Activated CD4-positive, CD25-positive, alpha-beta regulatory T cell treated with anti-CD3 and anti-CD28 coated beads, Interleukin-2, amount 50 U/mL, for 24 hours (primary cell): ENCODE data around the gene ADCY5.

ENCODE experiments used
- ATAC-seq, 2 donors: fragments of 150-1000 bp; cut with Tn5 transposase; one replicate each; pipeline ENCODE4 v1.10.0; 2021; ENCODE audit warnings: mild to moderate bottlenecking in 1 of 2, moderate library complexity in 1 of 2

The ADCY5 gene

DNA sequence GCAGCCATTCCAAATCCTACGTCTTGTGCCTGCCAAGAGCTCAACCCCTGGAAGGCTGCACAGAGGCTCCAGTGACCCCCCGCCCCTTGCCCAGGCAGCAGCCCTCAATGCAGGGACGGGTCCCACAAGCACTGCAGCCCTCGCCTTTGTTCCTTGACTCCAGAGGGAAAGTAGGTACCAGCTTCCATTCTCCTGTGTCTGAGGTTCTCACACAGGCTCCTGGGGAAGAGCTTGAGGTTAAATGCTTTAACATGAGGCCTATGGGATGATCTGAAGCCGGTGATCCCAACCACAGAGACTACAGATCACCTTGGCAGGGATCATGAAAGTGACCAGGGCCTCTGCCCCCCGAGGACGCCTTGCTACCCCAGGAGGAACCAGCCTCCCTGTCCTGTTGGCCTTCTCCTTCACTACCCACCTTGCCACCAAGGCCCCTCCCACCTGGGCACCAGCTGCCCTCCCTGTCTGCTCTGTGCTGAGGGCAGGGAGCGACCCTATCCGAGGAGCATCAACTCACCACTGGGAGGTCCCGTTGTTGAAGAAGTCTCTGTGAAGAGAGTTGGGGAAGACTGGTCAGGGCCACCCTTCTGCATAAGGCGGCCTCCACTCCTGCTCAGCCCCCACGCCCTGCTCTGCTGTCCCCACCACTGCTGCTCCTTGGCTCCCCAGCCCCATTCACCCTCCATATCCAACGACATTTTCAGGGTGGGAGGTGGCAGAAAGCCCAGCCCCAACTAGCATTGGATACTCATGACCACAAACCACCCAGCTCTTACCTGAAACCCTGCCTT is 151.9 kb downstream of the ADCY5 start:
- ATAC-seq, result no peak

DNA sequence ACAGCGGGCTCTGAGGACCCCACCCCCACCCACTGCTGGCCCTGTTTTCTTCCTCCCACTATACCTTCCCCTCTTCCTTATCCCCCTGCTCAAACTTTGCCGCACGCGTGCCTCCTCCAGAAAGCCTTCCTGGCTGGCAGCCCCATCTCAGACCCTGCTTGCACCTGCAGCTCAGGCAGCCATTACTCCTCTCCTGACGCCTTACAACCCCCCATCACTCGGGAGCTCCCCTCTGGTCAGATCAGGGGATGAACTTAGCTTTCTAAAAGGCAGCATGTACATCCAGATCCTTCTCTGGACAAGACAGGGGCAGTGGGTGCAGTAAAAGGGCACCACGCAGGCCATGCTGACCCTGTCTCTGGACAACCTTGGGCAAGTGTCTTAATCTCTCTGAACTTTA is 152.6 kb downstream of the ADCY5 start:
- no peak for ATAC-seq

- no peak for ATAC-seq
Measured at GRCh38 chr3:123295901-123296250, 153.0 kb downstream of the ADCY5 start.

DNA sequence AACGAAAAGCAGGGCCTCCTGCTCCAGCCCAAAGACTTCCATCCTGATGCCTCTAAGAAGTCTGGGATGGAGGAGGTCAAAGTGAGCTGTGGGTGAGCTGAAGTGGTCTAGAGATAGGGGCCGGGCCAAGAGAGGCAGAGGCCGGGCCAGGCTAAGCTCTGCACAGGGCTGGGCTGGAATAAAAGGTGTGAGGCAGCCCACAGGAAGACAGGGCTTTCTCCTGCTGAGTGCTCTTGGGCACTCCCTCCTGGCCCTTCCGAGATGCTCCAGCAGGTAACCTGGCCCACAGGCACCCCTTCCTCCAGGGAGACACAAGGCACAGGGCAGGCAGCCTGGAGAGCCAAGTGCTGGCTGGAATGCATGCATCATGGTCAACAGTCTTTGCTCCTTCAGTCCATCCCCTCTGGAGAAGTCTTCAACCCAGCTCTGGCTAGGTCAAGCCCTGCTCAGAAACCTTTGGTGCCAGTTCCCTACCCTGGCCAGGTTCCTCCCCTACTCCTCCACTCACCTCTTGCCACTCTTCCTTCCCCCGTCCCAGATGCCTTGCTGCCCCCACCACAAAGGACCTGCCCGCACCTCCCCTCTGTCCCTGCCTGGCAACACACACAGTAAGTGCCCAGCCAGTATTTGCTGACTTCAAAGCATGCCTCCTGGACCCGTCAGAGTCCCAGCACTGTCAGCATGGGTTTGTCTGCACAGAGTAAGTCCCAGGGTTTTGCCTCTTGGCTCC is 153.6 kb downstream of the ADCY5 start:
- peak in 1 of 2 donors; percentile 10 for ATAC-seq

DNA sequence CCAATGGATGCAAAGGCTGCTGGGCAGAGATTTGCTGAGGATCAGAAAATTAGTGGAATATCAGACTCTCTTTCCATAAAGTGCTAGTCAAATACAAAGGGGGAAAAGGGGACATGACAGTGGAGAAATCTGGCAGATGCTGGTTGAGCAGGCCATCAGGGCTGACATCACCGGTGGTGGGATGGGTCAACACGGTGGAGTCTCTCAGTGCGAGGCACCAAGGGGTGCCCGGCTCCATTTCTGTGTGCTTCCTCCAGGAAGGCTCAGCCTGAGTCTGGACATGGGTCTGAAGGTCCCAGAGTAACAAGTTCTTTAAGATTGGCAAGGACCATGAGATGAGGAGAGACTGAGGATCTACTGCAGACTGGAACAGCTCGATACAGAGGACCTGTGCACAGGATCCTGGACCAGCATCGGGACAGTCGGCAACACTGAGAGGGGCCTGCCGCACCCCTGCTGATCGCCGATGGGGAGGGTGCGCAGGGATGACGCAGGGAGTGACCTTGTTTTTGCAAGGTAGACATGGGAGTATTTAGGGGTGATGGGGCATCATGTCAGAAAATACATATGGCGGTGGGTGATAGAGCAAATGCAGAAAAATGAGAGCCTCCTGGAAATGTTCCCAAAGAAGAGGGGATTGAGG is 154.5 kb downstream of the ADCY5 start:
- no peak for ATAC-seq

GRCh38 chr3:123292321-123293310 is 156.3 kb downstream of the ADCY5 start:
- ATAC-seq, result no peak

DNA sequence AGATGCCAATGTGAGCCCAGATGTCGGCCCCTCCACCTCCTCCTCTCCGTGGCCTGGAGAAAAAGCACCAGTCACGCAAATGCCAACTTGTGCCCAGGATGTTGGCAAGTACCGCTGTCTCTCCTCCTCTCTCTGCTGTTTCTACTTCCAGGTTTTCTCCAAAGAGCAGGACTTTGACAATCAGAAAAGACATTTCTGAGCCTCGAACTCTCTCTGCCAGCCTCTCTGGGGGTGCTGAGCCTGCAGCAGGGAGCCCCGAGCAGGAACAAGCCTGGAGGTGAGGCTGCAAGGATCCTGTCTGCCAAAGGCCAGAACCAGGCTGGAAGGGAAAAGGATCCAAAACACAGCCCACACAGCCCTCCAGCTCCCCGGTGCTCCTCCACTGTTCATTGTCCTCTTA is 157.5 kb downstream of the ADCY5 start:
- ATAC-seq, result no peak

GRCh38 chr3:123290962-123291361 is 157.9 kb downstream of the ADCY5 start:
- ATAC-seq, result no peak

DNA sequence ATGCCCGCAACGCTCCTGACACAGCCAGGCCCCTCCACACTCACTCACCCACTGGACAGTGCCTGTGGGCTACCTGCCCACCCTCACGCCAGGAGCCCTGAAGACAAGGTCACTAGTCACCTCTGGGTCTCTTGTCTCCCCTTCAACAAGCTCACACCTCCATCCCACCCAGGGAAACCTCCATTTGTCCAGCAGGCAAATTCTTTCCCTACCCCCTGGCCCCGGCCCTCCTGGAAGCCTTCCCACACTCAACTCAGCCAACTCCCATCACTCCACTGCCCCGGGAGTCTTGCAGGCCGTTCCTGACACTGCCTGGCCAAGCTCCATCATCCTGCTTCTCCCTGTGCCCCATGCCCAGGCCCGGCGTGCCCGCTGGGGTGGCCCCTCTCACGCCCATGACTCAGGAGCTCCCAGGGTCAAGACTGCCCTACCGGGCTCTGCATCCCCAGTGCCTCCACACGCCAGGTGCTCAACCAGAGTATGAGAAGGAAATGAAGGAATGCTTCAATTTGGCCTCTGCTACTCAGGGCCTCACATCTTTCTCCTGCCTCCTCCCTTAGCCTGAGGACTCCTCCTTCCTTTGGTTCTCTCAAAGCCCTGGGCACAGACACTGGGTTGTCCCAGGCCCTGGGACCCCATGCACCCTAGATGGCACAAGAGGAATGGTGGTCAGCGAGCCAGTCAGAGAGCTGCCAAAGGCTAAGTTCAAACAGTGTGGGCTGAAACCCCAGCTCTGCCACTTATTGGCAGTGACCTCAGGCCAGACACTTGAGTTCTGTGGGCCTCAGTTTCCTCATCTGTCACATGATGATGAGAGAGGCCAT is 158.6 kb downstream of the ADCY5 start:
- ATAC-seq, result no peak

GRCh38 chr3:123289391-123290106 is 159.3 kb downstream of the ADCY5 start:
- no peak for ATAC-seq

DNA sequence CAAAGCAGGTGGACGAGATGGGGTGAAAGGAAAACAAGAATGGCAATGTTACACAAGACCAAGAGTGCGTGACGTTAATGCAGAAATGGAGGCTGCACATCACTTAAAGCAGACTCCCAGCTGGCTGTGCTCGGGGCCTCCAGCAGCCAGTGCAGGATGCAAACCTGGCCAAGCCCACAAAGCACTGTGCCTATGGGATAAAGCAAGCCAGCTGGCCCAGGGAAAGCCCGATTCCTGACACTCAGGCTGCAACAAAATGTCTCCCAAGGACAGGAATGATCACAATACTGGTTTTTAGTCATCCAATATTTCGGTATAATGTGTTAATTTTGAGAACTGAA is 161.0 kb downstream of the ADCY5 start:
- no peak for ATAC-seq

DNA sequence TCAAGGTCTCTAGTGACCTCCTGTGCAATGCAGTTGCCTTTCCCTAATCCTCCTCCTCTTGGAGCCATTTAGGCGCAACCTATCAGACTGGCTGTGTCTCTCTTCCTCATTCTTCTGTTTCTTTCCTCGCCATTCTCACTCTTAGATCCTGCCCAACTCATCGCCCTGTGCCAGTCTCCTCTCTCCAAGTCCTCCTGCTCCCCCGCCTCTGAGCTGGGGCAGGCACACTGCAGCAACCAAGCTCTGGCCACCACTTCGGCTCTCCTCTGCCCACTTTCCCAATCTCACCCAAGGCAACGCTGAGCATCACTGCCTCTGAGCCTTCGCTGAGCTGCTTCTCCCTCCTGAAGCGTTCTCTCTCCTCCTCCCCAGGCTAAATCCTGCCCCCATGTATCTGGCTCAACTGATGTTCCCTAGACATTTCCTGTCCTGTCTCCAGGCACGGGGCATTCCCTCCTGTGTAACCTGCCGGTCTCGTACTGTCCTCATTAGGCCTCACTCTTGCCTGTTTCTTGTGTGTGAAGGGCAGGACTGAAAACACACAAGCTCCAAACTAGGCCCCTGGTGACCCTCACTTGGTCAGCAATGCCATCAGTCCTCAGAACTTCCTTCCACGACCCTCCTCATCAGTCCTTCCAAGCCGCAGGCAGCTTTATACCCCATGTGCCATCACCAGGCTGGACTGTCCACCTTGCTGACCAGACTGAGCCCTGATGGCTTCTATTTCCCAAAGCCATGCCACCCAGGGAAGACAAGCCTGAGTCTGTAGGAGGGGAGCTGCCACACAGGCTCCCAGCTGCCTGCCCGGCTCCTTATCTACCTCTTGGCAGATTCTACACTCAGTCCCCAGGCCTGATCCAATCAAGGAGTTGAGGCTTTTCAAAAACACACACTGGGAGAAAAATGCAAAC is 161.6 kb downstream of the ADCY5 start:
- no peak for ATAC-seq

- ATAC-seq, result no peak
Measured at GRCh38 chr3:123286308-123287023, 162.4 kb downstream of the ADCY5 start.

- no peak for ATAC-seq
Measured at GRCh38 chr3:123285931-123286307, 163.0 kb downstream of the ADCY5 start.

DNA sequence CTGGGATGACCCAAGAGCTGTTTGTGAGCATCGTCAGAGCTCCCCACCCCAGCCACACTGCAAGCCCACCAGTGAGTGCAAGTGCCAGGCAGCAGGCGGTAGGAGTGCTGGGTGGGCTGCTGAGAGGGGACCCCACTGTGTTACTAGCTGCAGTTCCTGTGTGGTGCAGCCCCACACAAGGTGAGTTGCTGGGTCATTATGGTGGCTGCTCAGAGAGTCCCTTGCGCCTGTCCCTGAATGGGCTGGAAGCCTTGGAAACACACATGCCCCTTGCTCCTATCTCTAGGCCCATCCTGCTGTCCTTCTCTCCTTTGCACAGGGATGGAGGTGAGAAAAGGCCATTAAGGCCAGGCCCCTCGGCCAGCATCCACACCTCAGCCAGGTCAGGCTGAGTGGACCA is 163.4 kb downstream of the ADCY5 start:
- ATAC-seq, result no peak

- no peak for ATAC-seq
Measured at GRCh38 chr3:123285066-123285465, 163.8 kb downstream of the ADCY5 start.

DNA sequence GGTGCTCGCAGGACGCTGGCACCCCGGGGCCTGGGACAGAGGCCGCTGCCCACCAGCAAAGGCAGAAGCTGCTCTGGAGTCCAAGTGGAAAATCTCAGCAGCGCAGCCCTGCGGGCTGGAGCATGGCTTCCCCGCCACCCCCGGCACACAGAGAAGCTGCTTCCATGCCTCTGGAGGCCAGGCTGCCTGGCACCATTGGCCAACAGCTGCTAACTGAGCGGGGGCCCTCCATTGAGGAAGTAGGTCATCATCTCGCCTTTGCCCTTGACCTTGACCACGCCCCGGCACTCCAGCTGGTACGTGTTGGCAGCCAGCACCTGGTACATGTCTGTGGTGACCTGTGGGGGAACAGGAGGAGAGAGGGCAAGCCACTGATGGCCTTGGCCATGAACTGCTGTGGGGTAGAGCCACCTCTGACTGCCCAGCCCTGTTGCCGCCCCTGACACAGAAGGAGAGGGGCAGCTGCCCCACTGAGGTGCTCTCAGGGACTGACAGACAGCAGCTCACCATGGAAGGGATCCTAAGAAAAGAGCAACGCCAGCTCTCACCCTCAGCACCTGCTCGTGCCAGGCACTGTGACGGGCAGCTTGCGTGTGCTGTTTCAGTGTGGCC is 164.4 kb downstream of the ADCY5 start:
- ATAC-seq, result no peak

- ATAC-seq, result no peak
Measured at GRCh38 chr3:123283657-123284398, 165.1 kb downstream of the ADCY5 start.
